RCC 7860 (cell line): Measurements from ENCODE around the gene COL17A1.

Experiments
- DNase-seq: peaks from one replicate; pipeline ENCODE4 v3.0.0-alpha.2; 2015; ENCODE audit warnings: low spot score
- FAIRE-seq: peaks from 2 replicates; lab custom pipeline; 2012; peaks lifted over from hg19 to GRCh38; lab: Jason Lieb, UNC

The COL17A1 gene

GRCh38 chr10:104002911-104003310 lies 82.8 kb downstream of the COL17A1 start:
- FAIRE-seq (no peak), DNase-seq (no peak)

DNA sequence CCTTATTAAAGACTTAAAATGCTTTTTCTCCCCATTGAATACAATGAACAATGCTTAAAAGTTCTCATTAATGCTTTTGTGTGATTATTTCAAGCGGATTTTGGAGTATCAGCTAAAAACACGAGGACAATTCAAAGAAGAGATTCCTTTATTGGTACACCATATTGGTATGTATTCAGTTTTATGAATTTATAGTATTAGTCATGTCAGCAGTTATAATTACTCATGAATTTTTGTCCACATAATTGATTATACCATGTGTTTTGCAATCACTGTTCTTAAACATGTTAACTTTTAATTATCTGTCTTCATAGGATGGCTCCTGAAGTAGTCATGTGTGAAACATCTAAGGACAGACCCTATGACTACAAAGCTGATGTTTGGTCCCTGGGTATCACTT lies 86.9 kb downstream of the COL17A1 start:
- FAIRE-seq (no peak), DNase-seq (no peak)

DNA sequence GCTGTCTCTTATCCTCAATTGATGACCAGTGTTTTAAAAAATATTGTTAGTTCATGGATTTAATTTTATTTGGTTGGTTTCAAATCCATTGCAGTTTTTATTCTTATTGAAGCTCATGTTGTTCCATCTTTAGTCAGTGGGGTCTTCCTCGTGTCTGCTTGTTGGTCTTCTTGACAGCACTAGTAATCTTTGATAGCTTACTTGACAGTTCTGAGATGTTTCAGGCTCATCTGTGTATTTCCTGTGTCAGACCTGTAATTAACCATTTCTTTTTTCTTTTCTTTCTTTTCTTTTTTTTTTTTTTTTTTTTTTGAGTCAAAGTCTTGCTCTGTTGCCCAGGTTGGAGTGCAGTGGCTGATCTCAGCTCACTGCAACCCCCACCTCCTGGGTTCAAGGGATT lies 90.5 kb downstream of the COL17A1 start:
- DNase-seq (no peak), FAIRE-seq (no peak)

GRCh38 chr10:103991393-103992128 lies 94.1 kb downstream of the COL17A1 start:
- DNase-seq (no peak), FAIRE-seq (no peak)

DNA sequence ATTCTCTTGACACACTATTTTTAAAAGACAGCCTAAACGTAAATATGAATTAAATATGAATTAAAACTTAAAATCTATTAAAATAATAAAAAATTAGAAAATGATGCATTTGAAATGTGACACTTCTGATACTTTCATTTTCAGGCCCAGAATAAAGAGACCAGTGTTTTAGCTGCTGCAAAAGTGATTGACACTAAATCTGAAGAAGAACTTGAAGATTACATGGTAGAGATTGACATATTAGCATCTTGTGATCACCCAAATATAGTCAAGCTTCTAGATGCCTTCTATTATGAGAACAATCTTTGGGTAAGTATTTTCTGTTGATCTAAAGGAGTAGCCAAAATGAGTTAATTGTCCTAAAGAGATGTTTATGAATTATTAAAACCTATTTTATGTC lies 95.1 kb downstream of the COL17A1 start:
- no peak for FAIRE-seq
- DNase-seq, result no peak

DNA sequence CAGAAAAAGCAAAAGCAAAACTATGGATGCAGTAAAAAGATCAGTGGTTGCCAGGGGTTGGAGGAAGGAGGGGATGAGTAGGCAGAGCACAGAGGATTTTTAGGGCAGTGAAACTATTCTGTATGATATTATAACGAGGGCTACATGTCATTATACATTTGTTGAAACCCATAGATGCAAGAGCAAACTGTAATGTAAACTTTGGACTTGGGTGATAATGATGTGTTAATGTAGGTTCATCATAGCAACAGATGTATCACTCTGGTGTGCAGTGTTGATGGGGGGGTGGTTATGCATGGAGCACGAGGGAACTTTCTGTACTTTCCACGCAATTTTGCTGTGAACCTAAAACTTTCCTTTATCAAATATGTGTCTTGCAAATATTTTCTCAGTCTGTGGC lies 95.6 kb downstream of the COL17A1 start:
- FAIRE-seq, result no peak

GRCh38 chr10:103986360-103986759 lies 99.3 kb downstream of the COL17A1 start:
- FAIRE-seq (no peak), DNase-seq (no peak)

More for the DNA sequence above, 95.6 kb downstream of the COL17A1 start:
- DNase-seq, result no peak

GRCh38 chr10:103985726-103986125 lies 100.0 kb downstream of the COL17A1 start:
- FAIRE-seq (peak; percentile 44), DNase-seq (no peak)

DNA sequence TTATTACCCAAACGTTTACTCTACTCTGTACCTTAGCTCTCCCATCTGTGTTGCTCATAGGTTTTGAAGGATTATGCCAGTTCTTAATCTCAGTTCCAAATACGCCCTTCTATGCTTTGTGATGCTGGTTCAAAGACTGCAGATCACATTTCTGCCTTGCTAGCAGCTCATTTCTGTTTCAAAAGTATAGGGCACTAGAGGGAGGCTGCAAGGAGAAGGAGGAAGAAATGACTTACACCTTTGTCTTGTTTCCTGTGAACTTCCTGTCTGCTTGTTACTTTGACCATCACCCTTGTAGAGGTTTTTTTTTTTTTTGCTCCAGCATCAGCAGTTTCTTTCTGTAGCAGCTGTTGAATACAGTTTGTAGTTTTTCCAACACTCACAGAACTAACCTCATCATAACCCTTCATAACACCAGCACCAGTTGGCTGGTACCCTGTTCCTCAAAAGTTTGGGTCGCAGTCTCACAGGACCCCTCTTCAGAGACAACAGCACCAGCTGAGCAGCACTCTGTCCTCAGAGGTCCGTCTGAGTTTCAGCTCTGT lies 102.2 kb downstream of the COL17A1 start:
- FAIRE-seq (no peak), DNase-seq (no peak)

- no peak for FAIRE-seq
- no peak for DNase-seq
These were observed 103.0 kb downstream of the COL17A1 start for GRCh38 chr10:103982639-103983038.
